WI38 (cell line): ENCODE data around the gene PTBP1.

ENCODE experiments used
- H3K4me3 ChIP-seq: 2 replicates; pipeline ENCODE4 v1.5.1; 2011; ENCODE audit warnings: low read depth, mild to moderate bottlenecking, control low read depth, low read length
- CTCF ChIP-seq: IDR thresholded peaks from 2 replicates; pipeline ENCODE4 v1.5.1; 2012; ENCODE audit warnings: low read depth, mild to moderate bottlenecking, control low read depth, low read length

Gene PTBP1

GRCh38 chr19:810077-810855, 13.0 kb downstream of the PTBP1 start:
- H3K4me3 ChIP-seq, result no peak overlapping the region
- no peak for TF ChIP-seq CTCF

GRCh38 chr19:810883-811489, 13.7 kb downstream of the PTBP1 start:
- no peak overlapping the region for H3K4me3 ChIP-seq
- TF ChIP-seq CTCF, result no peak

- no peak for TF ChIP-seq CTCF
- no peak overlapping the region for H3K4me3 ChIP-seq
These were observed 14.3 kb downstream of the PTBP1 start for GRCh38 chr19:811506-812048.

- TF ChIP-seq CTCF, result no peak
- no peak overlapping the region for H3K4me3 ChIP-seq
These were observed 14.9 kb downstream of the PTBP1 start for GRCh38 chr19:812049-812746.

- no peak for TF ChIP-seq CTCF
- no peak overlapping the region for H3K4me3 ChIP-seq
These were observed 15.5 kb downstream of the PTBP1 start for GRCh38 chr19:812747-813218.

- no peak for TF ChIP-seq CTCF
These were observed 16.2 kb downstream of the PTBP1 start for GRCh38 chr19:813219-814151.

More at GRCh38 chr19:813219-814151, 16.2 kb downstream of the PTBP1 start:
- H3K4me3 ChIP-seq, result no peak overlapping the region
